ENCODE measurements around the gene SV2B.

GRCh38 chr15:91122296-91122695 lies 22.2 kb downstream of the SV2B start:
- TF ChIP-seq POLR2A (IDR thresholded peaks at IDR 0.05; ENCODE audit: low read depth, low read length): no peak
- TF ChIP-seq TAF1 (IDR thresholded peaks at IDR 0.05; ENCODE audit: low read depth, low read length): no peak
- no peak for TF ChIP-seq POLR2AphosphoS5 (IDR thresholded peaks at IDR 0.05; ENCODE audit: low read depth, low read length)
- no peak for TF ChIP-seq SPI1 (IDR thresholded peaks at IDR 0.05; ENCODE audit: low read depth, low read length)
- no peak for TF ChIP-seq POU2F2 (IDR thresholded peaks at IDR 0.05; ENCODE audit: low read depth, low read length)
- TF ChIP-seq PAX5 (IDR thresholded peaks at IDR 0.05; ENCODE audit: insufficient read depth, low read length, severe bottlenecking): no peak
